ENCODE results near the gene CATSPERZ.

DNA sequence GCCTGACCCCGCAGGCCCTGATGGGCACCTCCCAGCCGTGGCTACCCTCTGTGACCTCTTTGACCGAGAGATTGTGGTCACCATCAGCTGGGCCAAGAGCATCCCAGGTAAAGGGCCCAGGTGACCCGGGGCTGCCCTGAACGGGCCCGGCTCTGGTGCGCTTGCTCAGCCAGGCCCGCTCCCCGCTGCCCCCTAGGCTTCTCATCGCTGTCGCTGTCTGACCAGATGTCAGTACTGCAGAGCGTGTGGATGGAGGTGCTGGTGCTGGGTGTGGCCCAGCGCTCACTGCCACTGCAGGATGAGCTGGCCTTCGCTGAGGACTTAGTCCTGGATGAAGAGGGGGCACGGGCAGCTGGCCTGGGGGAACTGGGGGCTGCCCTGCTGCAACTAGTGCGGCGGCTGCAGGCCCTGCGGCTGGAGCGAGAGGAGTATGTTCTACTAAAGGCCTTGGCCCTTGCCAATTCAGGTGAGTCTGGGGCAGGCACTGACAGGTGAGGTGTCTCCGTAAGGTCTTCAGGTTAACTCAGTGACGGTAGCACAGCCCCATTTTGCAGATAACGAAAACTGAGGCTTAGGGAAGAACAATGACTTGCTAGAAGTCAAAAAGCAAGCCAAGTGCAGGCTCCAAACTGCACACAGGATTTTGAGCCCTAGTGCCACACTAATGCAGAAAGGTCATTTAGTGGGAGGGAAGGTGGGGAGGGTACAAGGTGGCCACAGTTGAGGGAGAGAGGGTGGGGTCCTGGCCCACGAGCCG lies 14.8 kb downstream of the CATSPERZ start:
- TF ChIP-seq EP300 (IDR thresholded peaks at IDR 0.05) (no peak), CTCF (IDR thresholded peaks at IDR 0.05) (no peak), POLR2AphosphoS5 (IDR thresholded peaks at IDR 0.05) (no peak), POLR2A (IDR thresholded peaks at IDR 0.05) (no peak)
